Suprapubic skin (tissue), 4 donors: ENCODE results near the gene BLNK. TPM values are rescaled to one million over a fixed set of nuclear protein-coding genes. Genes with fewer than 3 reads are reported as not detected.

ENCODE experiments used
- DNase-seq, 2 donors: peaks; one replicate each; pipeline ENCODE4 v3.0.0-alpha.2; 2019; ENCODE audit warnings: low spot score in 2 of 2
- H3K27ac ChIP-seq: fragments of 200-600 bp; sonication (generic); one replicate; pipeline ENCODE4 v1.5.1; 2019
- H3K27me3 ChIP-seq: fragments of 200-600 bp; sonication (generic); one replicate; pipeline ENCODE4 v1.5.1; 2019
- H3K36me3 ChIP-seq: fragments of 200-600 bp; sonication (generic); one replicate; pipeline ENCODE4 v1.5.1; 2019
- H3K4me1 ChIP-seq: fragments of 200-600 bp; sonication (generic); one replicate; pipeline ENCODE4 v1.5.1; 2019
- H3K4me3 ChIP-seq: fragments of 200-600 bp; sonication (generic); one replicate; pipeline ENCODE4 v1.5.1; 2019; ENCODE audit warnings: mild to moderate bottlenecking
- H3K9me3 ChIP-seq: fragments of 200-600 bp; sonication (generic); one replicate; pipeline ENCODE4 v1.5.1; 2019
- CTCF ChIP-seq, 2 donors: fragments of 200-600 bp in 1 of 2; fragments of 450-650 bp in 1 of 2; sonication (generic) in 1 of 2; IDR thresholded peaks; one replicate each; pipeline ENCODE4 v1.5.1; 2016 to 2019; ENCODE audit warnings: antibody characterized with exemption in 2 of 2, mild to moderate bottlenecking in 1 of 2, moderate library complexity in 1 of 2
- EP300 ChIP-seq: sonication (generic); formaldehyde crosslinking; IDR thresholded peaks from one replicate; pipeline ENCODE4 v1.6.1; 2017; ENCODE audit warnings: antibody characterized with exemption
- POLR2A ChIP-seq, 2 donors: fragments of 450-650 bp; IDR thresholded peaks; one replicate each; pipeline ENCODE4 v1.6.1; 2017; ENCODE audit warnings: antibody characterized with exemption in 2 of 2, mild to moderate bottlenecking in 2 of 2, moderate library complexity in 2 of 2
- POLR2AphosphoS5 ChIP-seq, 3 donors: sonication (generic); formaldehyde crosslinking; IDR thresholded peaks; one replicate each; pipeline ENCODE4 v1.6.1; 2017; ENCODE audit warnings: antibody characterized with exemption in 3 of 3
- WGBS: methylation state at CpG from one replicate; pipeline ENCODE4 v1.1.5; 2018; 5-methylcytosine and 5-hydroxymethylcytosine counted together
- total RNA-seq, 4 donors: library from RNA; depleted of rRNA; stranded (reverse); fragments of >200 nt; gene quantifications; one replicate each; pipeline ENCODE4 v1.1.0, GENCODE V29; 2016

BLNK gene
- total RNA-seq, 4 donors from 2014 or later, result 4.7 to 9.7 (median 5.7) TPM

DNA sequence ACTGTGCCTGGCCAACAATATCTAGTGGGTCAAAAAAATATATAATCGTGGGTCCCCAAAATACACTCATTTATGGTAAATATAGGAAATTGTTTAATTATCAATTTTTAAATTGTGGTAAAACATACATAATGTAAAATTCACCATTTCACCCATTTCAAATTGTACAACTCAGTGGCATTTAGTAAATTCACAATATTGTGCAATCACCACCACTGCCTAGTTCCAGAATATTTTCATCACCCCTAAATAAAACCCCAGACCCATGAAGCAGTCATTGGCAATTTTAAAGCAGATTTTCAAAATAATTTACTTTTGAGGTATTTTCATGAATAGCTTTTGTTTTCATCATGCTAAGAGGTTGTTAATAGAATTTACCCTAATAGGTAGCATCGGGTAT, 10.2 kb downstream of the BLNK start:
- Histone ChIP-seq H3K36me3 (no peaks in the 10 kb centered on the region), H3K4me1 (peaks cover 5% of the 10 kb centered on the region), H3K9me3 (no peaks in the 10 kb centered on the region), H3K4me3 (no peak overlapping the region), H3K27me3 (no peaks in the 10 kb centered on the region), H3K27ac (no peak overlapping the region)
- no peak for DNase-seq
- no peak for TF ChIP-seq POLR2AphosphoS5 (IDR thresholded peaks at IDR 0.05)
- 93% methylated on average over 2 of the region's 2 CpGs for WGBS

DNA sequence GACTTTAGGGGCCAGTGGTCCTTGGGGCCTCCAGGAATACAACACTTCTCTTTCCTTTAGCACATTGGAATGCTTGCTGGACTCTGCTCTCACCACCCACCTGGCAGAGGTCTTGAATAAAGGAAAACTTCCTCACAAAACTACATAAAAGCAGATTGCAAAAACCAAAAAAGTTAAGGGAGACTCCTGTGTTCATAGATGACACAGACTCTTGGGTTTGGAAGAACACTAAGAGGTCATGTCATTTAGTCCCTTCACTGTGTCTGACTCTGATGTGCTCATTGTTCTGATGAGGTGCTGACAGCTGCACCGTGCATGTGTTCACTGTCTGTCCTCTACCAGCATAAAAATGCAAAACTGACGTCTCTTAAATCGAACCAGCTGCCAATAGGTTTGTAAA, 11.4 kb downstream of the BLNK start:
- Histone ChIP-seq H3K9me3 (no peaks in the 10 kb centered on the region), H3K36me3 (no peaks in the 10 kb centered on the region), H3K27ac (no peak overlapping the region), H3K27me3 (no peaks in the 10 kb centered on the region), H3K4me3 (no peak overlapping the region), H3K4me1 (peaks cover 5% of the 10 kb centered on the region)
- no peak for TF ChIP-seq POLR2A (IDR thresholded peaks at IDR 0.05)
- no peak for DNase-seq
- WGBS, result 73% methylated on average over 3 of the region's 3 CpGs

GRCh38 chr10:96259150-96259549, 12.2 kb downstream of the BLNK start:
- Histone ChIP-seq H3K36me3 (no peaks in the 10 kb centered on the region), H3K27ac (no peak overlapping the region), H3K4me1 (peaks cover 5% of the 10 kb centered on the region), H3K27me3 (no peaks in the 10 kb centered on the region), H3K4me3 (no peak overlapping the region), H3K9me3 (no peaks in the 10 kb centered on the region)
- DNase-seq, result no peak
- TF ChIP-seq POLR2AphosphoS5 (IDR thresholded peaks at IDR 0.05) (no peak), EP300 (no peak), CTCF (IDR thresholded peaks at IDR 0.05) (no peak), POLR2A (IDR thresholded peaks at IDR 0.05) (no peak)
- WGBS, result 47% methylated on average over 6 of the region's 6 CpGs

GRCh38 chr10:96257944-96258343, 13.4 kb downstream of the BLNK start:
- Histone ChIP-seq H3K27me3 (no peaks in the 10 kb centered on the region), H3K36me3 (no peaks in the 10 kb centered on the region), H3K9me3 (no peaks in the 10 kb centered on the region), H3K4me1 (peaks cover 5% of the 10 kb centered on the region), H3K27ac (no peak overlapping the region), H3K4me3 (no peak overlapping the region)
- TF ChIP-seq EP300, result no peak
- no peak for TF ChIP-seq POLR2AphosphoS5 (IDR thresholded peaks at IDR 0.05)
- no peak for TF ChIP-seq CTCF (IDR thresholded peaks at IDR 0.05)
- TF ChIP-seq POLR2A (IDR thresholded peaks at IDR 0.05), result no peak
- DNase-seq, result no peak
- WGBS, result 59% methylated on average over 4 of the region's 4 CpGs

- H3K27ac ChIP-seq, result no peak overlapping the region
- no peak for DNase-seq
Measured at GRCh38 chr10:96255549-96256333, 15.6 kb downstream of the BLNK start.

DNA sequence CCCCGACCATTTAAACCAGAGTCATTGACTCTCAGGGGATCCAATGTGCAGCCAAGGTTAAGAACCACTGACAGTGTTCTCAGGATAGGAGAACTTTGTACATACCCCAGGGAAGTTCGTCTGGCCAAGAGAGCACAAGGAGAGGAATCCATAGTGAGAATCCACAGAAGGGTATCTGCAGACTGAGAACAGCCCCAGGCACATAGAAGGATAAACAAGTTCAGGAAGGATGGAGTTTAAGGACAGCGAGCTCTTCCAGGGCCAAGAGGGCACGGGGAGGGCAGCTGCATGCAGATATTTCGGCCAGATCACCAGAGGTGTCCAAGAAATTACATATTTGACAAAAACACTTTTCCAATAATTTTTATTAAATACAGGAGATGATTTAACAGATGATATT, 16.4 kb downstream of the BLNK start:
- 83% methylated on average over 5 of the region's 5 CpGs for WGBS
- Histone ChIP-seq H3K36me3 (no peaks in the 10 kb centered on the region), H3K27ac (no peak overlapping the region), H3K27me3 (no peaks in the 10 kb centered on the region), H3K4me3 (no peak overlapping the region), H3K9me3 (no peaks in the 10 kb centered on the region), H3K4me1 (peaks cover 5% of the 10 kb centered on the region)
- DNase-seq, result no peak
- TF ChIP-seq POLR2A (IDR thresholded peaks at IDR 0.05), result no peak
- TF ChIP-seq EP300, result no peak
- TF ChIP-seq POLR2AphosphoS5 (IDR thresholded peaks at IDR 0.05), result no peak
- TF ChIP-seq CTCF (IDR thresholded peaks at IDR 0.05), result no peak

More at GRCh38 chr10:96255549-96256333, 15.6 kb downstream of the BLNK start:
- WGBS, result 70% methylated on average over 6 of the region's 6 CpGs
- Histone ChIP-seq H3K9me3 (no peaks in the 10 kb centered on the region), H3K4me1 (peaks cover 5% of the 10 kb centered on the region), H3K36me3 (no peaks in the 10 kb centered on the region), H3K4me3 (no peak overlapping the region), H3K27me3 (no peaks in the 10 kb centered on the region)
- TF ChIP-seq POLR2A (IDR thresholded peaks at IDR 0.05), result no peak
- no peak for TF ChIP-seq EP300
- no peak for TF ChIP-seq CTCF (IDR thresholded peaks at IDR 0.05)
- no peak for TF ChIP-seq POLR2AphosphoS5 (IDR thresholded peaks at IDR 0.05)
